Stimulated activated CD8-positive, alpha-beta memory T cell treated with anti-CD3 and anti-CD28 coated beads, Interleukin-12 subunit alpha, Interleukin-12 subunit beta, amount 100 ng/mL, for 1 hour (primary cell): ENCODE results near the gene BCL11B.
"Not testable (repeated sequence)": the region's sequence is repeated elsewhere in the genome, so short reads cannot be mapped to it uniquely, and the experiment has no call there.

Experiments used
- DNase-seq: peaks from one replicate; pipeline ENCODE4 v3.0.0-alpha.2; 2020; ENCODE audit warnings: low read depth

The BCL11B gene

DNA sequence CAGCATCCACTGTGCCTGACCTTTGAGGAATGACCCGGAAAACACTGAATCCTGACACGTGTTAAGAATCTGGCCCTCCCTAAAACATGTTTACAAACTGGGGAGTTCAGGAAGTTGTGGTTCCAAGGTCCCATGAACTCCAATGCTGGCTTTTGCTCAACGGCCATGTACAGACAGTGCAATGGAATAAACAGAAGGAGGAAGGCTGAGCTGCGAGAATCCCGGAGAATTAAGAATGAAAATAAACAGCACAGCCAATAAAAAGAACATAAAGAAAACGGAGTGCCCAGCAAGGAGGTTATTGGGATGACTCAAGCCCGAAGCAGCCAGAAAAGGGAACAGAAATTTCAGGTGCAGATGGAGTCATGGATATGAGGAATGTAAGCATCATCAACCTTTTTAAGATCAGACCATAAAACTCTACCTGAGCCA lies 32.3 kb downstream of the BCL11B start:
- DNase-seq: no peak

DNA sequence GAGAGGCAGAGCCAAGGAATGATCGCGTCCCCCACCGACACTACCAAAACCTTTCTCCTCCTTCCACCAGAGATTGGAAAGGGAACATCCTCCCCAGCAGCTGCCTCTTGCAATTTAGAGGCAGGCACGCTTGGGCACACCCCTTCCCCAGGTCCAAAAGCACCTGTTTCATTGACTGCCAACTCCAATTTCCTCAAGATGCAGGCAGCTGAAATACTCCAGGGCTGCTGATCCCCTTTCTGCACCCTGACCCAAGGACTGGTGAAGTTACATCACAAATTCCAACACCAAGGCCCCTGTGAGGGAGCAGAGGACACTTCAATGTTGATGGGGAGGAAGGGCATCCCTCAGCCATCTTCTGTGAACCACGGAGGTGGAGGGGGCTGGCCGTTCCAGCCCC lies 33.8 kb downstream of the BCL11B start:
- DNase-seq: no peak

DNA sequence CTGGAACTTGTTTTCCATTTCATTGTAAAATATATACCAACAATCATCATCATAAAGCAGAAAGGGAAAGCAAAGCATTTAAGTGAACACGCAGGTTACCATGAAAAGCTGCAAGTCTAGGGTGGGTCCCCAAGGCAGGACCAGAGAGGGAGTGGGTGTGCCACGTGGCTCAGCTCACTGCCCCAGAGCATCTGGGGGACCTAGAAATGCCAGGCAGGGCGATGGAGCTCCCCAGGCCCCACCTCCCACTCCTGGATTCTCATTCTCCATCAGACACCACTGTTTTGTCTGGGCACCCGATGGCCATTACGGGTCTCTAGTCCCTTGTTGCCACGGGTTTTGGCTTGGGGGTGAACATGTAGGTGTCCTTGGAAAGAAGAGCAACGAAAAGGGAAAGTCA lies 34.7 kb downstream of the BCL11B start:
- DNase-seq: no peak

DNA sequence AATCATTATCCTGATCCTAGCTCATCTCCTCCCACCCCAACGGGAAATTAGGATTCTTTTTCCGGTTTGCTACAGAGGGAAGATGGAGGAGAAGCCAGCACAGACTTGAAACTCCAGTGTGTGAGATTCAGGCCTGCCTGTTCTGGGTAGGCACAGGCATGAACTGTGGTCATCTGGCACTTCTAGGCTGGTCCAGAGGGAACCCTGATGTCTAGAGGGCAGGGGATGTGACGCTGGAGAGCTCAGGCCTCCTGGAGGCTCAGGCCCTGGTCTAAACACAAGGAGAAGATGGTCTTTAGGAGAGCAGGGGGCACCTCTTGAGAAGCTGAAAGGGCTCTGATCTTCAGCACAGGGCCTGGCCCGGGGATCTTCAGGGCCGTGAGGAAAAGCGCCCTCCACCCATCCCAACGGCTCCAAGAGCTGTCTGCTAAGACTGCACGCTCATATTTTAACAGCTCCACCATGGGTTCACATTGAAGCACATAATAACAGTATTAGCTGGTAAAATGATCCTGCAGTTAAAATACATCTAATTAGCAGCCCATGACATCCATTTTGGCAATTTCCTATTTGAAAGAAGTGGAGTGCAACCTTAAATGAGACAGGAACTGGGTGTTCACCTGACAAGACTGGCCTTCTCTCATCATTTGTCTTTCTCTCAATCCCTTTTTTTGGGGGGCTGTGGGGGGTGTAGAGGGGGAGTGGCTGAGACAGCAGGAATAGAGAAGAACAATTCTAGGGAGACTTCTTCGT lies 35.4 kb downstream of the BCL11B start:
- DNase-seq: no peak

DNA sequence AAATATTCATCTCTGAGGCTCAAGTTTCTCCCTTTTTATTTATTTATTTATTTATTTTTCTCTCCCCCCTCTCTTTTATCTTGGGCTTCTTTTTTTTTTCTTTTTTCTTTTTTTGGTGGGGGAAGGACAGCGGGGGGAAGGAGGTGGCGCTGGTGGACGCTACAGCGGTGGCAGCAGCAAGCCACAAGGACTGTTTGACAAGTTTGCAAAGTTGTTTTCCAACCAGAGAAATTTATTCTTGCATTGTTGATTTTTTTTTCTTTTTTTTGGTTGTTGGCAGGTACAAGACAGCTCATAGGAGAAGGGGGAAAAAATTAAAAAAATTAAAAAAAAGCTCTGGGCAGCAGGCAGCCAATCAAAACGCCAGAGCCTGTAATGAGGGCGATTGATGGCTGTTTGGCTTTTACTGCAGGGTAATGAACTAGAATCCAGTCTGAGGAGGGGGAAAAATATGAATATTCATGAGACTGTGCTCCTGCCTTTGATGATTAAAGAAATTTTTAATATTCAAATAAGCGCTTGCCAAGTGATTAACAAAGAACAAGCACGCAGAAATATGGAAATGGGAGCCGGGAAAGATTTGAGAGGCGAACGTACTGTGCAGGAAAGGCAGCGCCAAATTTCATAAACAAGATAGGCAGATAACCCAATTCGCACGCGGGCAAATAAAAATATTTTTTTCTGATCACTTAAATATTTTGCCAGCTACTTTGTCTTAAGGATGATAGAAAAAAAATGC lies 36.2 kb downstream of the BCL11B start:
- no peak for DNase-seq

DNA sequence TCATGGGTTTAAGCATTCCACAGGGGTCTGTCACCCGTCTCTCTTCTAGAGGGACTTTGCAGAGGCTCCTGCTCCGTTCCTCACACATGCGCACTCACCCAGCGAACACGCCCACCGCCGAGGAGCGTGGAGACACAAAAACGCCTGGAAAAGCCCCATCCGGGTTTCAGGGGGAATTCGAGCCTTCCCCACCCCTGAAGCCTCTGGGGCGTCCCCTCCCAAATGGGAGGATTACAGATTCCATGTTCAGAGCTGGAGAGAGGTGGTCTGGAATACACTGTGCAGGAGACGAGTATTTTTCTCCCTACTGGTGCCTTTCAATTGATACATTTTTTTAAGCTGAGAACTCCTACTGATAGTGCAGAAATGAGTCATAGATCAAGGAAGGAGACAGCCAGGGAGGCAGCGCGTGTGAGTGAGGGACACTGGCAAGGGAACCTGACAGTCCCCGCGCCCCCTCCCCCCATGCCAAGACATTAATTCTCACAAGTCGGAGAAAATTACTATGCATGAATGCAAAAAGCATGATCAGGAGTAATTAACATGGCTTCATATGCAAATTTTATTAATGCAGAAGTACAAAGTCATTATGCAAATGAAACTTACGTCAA lies 36.9 kb downstream of the BCL11B start:
- DNase-seq: no peak

DNA sequence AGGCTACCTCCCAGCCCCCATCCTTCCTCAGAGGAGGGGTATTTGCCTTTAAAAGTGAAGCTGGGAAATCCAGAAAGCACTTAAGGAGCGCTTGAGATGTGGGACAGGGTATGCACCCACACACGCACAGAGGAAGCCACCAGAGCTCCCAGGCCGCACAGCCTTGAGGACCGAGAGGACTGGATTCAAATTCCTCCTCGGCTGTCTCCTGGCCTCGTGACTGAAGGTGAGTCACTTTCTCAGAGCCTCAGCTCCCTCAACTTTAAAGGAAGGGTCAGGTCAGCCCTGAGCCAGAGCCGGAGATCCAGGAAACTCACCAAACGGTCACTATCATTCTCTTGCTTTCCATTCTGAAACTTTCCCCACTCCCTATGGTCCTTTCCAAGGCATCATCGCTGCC lies 37.6 kb downstream of the BCL11B start:
- DNase-seq: no peak

DNA sequence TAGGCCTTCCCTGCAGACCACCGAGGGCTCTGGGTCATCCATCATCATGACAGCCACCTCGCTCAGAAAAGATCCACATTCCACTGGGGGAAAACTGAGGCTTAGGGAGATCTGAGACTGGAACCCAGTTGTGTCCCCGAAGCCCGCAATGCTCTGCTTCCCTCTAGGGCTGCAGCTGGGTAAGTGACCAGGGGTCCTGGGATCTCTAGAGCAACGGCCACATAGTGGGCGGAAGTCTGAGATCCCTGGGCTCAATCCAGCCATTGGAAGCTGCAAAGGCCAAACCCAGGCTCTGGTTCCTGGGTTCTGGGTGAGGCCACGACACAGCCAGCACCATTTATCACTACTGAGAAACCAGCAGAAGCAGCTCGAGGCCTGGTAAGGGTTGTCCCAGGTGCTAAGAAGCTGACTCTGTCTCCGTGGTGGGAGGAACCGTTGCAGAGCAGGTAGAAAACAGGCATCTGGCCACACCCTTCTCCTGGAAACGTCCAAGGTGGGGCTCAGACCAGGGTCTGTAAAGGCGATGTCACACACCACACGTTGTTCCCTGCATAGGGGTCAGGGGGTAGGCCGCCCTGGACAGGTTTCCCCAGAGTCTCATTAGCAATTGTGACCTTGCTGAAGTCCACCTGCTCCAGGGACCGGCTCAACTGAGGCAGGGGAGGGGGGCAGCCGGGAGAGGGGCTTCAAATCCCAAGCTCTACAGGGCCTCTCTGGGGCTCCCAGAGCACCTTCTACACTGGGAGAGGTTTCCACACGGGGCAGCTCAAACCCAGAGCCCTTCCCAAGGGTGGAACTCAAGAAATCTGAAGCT lies 38.6 kb downstream of the BCL11B start:
- DNase-seq: no peak

DNA sequence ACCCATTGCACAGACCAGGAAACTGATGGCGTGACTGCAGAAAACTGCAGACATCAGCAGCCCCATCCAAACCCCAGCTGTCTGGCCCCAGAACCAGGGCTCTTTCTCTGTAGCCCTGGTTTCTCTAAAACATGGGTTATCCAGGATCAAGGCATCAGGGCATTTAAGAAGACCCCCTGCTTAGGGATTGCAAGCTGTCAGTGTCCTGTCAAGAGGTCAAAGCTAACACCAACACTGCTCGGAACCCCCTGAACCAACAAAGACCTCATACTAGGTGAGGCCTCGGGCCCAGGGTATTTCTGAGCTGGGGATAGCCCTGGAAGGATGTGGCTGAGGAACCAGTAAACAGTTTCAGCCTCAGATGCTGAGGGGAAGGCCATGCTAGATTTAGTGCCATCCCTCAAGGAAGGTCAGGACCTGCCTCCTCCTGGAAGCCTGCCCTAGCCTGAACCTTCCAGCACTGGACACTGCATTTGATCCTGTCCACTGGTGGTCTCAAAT lies 39.2 kb downstream of the BCL11B start:
- no peak for DNase-seq

DNA sequence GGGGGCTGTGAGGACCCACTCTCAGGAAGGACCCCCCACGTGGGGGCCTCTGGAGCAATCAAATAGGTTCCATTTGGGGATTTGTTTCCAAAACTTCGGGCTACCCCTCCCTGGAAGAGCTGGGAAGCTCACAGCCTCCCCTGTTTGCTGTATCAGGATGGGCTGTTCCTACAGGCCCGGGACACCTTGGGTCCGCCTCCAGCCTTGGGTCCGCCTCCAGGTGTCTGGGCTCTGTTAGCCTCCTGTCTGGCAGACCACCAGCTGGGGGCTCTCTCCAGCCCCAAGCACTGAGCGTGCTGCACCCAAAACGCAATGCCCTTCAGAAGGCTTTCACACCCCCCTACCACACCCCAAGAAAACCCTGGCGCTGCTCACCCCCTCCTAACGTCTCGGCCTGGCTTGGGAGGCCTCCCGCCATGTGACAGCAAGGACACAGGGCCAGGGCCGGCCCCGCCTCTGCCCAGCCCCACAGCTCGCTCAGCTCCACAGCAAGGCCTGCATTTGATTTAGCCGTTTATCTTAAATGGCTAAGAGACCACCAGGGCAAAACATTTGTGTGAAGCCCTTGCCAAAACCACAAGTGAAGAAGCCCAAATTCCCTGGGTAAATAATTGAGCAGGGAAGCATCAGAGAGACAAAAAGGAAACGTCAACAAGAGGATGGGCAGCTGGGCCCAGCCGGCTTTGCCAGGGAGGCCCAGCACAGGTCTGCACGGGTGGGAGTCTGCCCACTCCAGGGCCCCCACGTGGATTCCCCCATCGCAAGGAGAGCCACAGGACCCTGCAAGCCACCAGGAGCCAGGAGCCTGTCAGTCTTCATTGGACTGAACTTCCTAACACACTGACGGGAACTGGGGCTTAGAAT lies 39.9 kb downstream of the BCL11B start:
- no peak for DNase-seq

DNA sequence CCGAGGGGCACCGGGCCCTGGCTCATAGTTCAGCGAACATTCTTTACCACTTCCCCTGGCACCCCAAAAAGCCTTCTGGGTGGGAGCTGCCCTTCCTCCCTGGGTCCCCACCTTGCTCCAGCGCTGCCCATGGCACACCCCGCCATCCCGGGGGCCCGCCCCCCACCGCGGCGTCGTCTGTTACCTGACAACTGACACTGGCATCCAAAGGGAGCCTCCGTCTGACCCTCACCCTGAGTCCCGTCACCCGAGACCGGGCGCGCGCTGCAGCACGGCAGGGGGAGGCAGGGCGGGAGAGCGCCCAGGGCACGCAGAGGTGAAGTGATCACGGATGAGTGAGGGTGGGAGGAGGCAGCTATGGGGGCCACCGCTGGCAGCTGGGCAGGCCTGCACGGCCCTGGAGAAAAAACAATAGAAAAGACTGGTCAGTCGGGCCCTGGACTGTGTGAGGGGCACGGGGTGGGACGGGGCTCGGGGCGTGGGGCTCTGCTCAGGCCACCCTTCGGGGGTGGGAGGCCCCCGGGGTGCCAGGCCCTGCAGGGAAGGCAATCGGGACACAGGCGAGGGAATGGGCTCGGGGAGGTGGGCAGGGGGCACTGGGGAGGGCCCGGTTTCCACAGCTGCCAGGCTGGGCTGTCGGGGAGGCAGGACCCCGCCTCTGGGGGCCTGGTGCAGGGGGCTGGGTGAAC lies 40.7 kb downstream of the BCL11B start:
- DNase-seq: no peak

DNA sequence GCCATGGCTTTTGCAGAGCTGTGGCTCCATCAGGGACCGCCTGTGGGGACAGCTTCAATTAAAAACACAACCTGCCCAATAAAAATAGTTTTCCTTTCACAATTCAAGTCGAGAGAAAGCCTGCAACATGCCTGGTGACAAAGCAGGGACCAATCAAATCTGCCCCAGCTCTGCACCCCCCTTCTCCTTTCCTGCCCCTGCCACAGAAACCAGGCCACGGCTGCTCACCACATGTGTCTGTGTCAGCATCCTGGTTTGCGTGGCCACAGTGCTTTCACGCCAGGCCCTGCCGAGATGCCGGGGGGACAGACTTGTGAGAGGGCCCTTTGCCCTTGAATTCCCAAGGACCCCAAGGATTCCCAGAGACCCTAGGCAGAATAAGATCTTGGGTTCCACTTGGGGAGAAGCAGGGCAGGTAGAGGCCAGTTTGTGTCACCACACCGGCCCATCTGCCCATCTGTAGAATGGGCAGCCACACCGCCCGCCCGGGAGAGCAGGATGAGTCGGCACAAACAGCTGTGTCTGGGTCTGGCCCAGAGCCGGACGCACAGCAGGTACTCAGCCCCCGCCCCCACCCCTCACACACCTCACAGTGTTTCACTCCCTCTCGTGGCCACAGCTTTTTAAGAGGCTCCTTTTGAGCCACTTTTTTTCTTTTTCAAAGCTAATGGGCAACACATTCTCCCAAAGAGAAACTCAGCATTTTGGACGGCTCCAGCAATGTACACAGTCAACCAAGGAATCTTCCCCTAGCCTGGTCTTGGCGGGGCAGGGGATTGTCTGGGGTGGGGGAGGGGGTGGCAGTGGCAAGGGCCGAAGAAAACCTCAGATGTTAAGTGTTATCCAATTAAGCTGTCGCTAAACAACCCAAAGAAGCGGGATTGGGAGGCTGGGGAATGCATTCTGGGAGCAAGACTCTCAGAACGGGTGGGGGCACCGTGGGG lies 41.5 kb downstream of the BCL11B start:
- peak; percentile 60 for DNase-seq

DNA sequence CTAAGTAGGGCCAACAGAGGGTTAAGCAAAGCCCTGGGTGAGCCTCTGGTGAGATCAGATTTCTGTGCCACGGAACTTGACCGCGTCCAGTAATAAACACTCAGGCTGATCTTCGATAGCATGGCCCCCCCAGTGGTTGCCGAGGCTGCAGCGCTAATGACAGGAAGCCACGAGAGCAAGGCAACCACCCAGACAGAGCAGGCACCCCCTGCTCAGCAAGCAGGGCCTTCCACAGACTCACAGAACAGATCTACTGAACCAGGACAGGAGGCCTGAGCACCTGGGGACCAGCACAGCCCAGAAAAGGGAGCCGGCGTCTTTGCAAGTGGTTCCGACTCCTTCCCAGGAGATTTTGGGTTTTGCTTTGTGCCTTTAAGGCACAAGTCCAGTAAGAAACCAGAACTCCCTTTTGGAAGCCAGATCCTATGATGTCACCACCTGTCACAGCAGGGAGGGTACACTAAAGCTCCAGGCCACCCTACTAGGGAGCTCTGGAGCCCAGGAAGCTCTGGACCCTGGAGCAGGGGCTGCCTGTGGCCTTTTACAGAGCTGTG lies 42.3 kb downstream of the BCL11B start:
- no peak for DNase-seq

DNA sequence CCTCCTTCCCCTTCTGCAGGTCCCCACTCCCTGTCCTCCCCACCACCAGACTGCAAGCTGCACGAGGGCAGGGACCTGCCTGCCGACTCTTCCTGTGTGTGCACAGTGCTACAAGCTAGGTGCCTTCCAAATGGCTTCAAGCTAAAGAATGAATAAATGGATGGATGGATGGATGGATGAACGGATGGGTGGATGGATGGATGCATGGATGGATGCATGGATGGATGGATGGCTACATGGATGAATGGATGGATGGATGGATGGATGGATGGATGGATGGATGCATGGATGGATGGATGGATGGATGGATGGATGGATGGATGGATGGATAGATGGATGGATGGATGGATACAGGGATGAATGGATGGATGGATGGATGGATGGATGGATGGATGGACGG lies 43.2 kb downstream of the BCL11B start:
- not testable (repeated sequence) for DNase-seq

DNA sequence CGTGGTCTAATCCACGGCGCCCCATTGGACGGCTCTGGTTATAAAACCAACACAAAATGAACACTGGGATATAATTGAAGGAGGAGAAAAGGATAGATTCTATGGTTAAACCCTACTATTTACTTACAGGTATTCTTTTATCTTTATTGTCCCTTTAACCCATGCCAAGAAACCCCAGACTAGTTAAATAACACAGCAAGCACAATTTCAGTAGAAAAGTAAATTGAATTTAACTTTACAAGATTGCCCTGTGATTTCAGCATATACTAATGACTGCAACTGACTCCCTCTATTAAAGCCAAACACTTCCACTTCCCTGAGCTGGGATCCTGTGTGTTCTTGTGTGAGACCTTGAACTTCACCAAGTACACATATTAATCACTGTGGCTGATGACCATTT lies 45.3 kb downstream of the BCL11B start:
- no peak for DNase-seq

DNA sequence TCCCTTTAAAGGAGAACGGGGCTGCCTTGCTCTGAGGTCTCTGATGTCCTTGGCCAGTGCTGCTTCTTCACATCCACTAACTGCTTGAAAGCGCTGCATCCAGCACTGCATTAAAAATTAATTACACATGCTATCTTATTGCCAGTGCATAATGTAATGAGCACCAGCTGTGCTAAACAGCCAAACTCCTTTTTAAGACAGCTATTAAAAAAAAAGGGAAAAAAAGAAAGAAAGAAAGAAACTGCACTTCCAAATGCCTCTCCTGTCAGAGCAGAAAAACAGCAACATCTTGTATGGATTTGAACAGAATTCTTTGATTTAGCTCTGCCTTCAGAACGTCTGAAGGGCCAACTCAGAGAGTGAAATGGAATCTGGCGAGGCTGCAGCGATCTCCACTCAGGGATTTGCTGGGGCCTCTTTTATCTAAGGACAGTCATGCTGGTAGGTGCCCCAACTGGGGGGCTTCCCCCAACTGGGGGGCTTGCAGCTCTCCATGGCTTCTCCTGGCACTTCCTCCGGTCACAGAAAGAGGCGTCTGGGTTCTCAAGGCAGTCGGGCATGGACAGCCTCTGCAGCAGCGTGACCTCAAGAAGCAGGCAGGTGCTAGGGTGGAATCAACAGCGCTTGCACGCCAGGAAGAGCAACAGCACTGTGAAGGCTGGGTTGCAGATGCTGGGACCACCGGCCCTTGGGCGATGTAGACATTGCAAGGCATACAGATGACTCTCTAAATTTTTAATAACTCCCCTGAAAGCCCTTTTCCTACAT lies 46.4 kb downstream of the BCL11B start:
- DNase-seq: no peak

DNA sequence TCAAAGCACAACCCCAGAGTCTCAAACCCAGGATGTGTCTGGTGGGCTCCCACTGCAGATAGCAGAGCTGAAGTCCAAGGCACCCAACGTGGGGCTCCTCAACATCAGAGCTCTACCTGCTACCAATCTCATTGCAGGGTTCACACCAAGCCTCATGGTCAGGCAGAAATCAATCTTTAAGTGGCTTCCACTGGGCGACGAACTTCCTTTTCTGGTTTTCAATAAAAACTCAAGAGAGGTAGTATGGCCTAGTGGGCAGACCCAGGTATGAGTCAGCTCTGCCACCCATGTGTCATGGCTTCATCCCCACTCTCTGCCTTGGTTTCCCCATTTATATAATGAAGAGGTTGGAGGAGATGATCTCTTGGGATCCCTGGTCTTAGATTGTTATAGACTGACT lies 47.0 kb downstream of the BCL11B start:
- DNase-seq: no peak
